CD4-positive, alpha-beta T cell treated with Interleukin-17A for 1 hour (primary cell): ENCODE results near the gene RNU1-3.
"Not testable (repeated sequence)": the region's sequence is repeated elsewhere in the genome, so short reads cannot be mapped to it uniquely, and the experiment has no call there.

Source experiments
- DNase-seq: peaks from one replicate; pipeline ENCODE4 v3.0.0-alpha.2; 2020

RNU1-3 gene

DNA sequence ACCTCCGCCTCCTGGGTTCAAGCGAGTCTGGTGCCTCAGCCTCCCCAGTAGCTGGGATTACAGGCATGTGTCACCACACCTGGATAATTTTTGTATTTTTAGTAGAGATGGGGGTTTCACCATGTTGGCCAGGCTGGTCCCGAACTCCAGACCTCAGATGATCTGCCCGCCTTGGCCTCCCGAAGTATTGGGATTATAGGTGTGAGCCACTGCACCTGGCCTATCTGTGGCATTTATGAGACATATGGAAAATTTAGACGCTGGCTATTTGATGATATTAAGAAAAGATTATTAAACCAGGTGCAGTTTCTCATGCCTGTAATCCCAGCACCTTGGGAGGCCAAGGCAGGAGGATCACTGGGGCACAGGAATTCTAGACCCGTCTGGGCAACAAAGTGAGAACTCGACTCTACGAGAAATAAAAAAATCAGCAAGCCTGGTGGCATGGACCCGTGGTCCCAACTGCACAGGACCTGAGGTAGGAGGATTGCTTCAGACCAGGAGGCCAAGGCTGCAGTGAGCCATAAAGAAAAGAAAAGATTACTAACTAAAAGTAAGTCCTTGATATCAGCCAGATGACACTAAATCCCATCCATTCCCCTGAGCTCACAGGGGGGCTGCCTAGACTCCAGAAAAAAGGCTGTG lies 30.1 kb downstream of the RNU1-3 start:
- DNase-seq, result not testable (repeated sequence)

DNA sequence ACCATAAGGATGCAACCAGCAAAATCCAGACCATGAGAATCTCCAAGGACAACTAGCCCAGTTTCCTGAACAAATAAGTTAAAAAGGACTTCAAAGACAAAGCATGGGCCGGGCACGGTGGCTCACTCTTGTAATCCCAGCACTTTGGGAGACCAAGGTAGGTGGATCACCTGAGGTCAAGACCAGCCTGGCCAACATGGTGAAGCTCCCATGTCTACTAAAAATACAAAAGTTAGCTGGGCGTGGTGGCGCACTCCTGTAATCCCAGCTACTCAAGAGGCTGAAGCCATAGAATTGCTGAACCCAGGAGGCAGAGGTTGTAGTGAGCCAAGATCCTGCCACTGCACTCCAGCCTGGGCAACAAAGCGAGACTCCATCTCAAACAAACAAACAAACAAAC lies 30.8 kb downstream of the RNU1-3 start:
- not testable (repeated sequence) for DNase-seq

DNA sequence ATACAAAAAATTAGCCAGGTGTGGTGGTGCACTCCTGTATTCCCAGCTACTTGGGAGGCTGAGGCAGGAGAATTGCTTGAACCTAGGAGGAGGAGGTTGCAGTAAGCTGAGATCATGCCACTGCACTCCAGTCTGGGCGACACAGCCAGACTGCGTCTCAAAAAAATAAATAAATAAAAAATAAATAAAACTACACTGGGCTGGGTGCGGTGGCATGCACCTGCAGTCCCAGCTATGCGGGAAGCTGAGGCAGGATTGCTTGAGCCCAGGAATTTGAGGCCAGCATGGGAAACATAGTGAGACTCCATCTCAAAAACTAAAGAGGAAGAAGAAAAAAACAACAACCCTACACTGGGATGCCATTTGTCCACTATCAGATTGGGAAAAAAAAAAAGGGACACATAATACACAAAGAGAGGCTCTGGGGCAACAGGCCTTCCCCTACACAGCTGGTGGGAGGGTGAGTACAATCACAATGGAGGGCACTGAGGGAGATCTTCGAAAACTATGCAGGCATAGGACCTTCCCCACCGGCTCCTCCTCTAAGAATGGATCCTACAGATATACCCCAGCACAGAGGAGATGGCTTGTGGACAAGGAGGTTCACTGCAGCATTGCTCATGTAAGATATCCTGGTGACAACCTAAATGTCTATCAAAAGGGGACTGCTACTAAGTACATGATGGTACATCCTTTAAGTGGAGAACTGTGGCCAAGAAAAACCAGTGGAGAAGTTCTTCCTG lies 33.0 kb downstream of the RNU1-3 start:
- not testable (repeated sequence) for DNase-seq

DNA sequence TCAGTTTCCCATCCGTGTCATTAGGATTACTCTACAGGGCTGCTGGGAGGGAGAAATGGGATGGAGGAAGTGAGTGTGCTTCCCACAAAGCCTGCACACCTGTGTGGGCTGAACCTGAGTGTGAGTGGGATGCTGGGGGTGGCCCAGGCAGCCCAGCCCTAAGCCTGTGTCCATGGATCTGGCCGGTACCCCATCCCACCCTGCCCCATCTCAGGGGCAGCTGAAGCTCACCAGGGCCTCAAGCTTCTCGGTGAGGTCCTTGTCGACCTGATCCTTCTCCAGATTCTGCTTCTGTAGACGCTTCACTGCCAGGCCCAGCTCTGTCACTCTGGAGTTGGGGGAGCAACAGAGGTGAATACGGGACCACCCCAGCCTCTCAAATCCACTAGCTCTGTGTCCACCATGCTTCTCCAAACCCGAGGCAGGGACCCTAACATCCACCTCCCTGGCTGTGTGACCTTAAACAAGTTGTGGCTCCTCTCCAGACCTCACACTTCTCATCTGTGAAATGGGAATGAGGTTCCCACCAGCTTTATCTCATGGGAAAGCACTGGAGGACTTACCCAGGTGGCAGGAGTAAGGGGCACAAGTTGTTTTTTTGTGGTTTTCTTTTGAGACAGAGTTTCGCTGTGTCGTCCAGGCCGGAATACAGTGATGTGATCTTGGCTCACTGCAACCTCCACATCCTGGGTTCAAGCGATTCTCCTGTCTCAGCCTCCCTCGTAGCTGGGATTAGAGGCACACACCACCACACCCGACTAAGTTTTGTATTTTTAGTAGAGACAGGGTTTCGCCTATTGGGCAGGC lies 34.5 kb downstream of the RNU1-3 start:
- DNase-seq, result not testable (repeated sequence)

DNA sequence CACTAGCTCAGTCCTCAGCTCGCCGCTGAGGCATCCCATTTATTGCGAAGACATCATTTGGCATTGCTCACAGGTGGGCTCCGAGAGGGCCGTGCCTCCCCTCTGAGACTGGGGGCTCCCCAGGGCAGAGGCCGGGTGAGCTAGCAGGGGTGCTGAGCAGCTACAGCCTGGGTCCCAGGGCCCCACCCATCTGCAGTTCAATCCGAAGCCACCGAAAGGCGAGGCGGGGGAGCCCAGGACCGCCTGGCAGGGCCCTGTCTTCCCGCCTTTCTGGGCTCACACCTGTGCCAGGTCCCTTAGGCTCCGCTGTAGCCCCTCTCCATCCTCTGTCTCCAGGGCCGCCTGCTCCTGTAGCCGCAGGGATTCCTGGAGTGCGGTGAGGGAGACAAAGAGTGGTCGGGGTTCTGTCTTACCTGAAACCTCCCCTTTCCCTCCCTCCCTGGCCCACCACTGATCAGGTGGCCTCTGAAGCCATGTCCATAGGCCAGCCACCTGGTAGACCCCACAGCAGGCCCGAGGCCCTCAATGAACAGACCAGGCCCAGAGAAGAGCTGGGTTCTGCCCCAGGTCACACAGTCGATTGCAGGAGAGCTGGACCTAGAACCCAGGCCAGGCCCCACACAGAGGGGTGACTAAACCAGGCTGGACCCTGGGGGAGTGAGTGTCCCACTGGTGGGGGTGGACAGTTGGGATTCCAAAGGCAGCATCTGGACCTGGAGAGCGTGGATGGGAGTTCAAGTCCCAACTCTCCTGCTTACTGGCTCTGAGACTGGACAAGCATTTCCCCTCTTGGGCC lies 35.3 kb downstream of the RNU1-3 start:
- DNase-seq, result no peak

DNA sequence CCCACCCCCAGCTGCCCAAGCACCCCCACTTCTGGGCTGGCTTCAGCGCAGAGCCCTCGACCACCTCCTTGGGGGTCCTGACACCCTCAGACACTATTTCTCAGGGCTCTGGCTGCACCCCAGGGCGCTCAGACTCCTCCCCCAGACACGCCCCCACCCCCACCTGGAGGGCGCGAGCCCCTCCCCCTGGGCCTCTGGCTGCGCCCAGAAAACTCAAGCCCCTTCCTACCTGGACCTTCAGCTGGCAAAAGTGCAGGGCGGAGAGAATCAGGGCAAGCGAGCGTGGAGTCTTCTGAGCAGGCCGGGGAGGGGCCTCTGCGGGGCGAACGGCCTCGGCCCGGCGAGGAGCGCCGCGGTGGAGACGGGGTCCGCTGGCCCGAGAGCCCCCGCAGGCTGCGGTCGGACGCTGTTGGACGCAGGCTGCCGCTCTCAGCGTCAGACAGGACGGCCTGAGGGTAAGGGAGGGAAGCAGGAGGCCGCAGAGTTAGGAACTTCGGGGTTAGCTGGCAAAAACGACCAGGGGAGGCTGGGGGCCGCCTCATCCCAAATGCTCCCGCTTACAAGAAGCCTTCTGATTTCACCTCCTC lies 36.0 kb downstream of the RNU1-3 start:
- DNase-seq, result no peak

- DNase-seq, result not testable (repeated sequence)
These were observed 36.7 kb downstream of the RNU1-3 start for GRCh38 chr1:16629916-16630530.

GRCh38 chr1:16628361-16629111 lies 38.2 kb downstream of the RNU1-3 start:
- DNase-seq, result no peak

- not testable (repeated sequence) for DNase-seq
These were observed 40.3 kb downstream of the RNU1-3 start for GRCh38 chr1:16626409-16626983.

DNA sequence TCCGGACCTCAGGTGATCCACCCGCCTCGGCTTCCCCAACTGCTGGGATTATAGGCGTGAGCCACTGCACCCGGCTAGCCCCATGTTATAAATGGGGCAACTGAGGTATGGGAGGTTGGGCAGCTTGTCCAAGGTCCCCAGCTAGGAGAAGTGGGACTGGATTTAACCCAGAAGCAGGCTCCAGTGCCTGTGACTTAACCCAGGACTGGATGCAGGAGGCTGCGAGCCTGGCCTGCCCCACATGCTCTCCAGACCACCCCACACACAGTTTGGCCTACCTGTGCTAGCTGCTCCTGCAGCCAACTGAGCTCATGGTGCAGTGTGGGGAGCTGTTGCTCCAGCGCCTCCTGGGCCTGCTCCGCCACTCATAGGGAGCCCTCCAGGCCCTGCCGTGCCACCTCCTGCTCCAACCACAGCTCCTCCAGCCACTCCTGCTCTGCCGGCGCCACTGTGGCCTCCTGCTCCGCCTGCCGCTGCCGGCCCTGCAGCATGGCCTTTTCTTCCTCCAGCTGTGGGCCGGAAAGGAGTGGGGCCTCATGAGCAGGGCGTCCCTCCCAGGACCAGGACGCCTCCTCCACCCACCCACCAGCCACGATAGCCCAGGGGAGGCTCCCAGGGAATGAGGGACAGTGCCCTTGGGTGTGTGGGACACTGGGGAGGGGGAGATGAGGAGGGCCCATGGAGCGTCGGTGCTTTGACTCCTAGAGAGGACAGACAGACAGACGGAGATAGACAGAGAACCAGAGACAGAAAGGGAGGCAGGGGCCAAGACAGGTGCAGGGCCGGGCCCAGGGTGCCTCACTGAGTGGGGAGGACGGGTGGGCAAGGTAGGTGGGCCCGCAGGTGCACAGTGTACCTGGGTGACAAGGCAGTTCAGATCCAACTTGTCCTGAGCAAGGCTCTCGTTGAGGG lies 41.0 kb downstream of the RNU1-3 start:
- no peak for DNase-seq

DNA sequence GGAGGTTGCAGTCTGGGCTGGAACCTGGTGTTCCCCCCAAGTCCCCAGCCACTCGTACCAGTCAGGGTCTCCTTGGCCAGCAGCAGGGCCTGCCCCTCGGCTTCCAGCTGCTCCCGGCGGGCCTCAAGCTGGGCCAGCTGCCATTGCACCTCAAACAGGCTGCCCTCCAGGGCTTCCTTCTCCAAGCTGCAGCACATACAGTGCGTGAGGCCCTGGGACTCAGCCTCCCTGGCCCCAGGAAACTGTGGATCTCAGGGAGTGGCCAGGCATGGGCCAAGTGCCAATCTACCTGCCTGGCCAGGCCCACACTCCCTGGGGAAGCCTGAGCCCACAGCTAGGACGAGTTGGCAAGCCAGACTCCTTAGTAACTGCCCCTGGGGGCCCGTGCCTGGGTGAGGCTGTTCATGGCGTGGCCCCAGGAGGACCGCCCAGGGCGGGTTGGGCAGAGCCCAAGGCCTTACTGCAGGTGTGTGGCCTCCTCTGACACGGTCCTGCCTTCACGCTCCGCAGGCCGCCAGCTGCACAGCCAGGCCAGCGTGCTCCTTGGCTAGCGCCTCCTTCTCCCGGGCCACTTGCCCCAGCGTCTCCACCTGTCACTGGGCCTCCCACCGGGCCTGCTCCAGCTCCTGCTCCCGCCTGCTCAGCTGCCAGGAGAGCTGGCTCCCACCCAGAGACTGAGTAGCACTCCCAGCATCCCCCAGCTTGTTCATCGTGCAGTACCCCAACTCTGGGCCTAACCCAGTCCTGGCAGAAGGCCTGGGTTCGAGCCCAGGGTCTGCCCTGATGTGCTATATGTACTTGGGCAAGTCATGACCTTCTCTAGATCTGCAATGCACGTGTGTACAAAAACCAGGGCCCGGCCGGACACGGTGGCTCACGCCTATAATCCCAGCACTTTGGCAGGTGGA lies 42.7 kb downstream of the RNU1-3 start:
- not testable (repeated sequence) for DNase-seq

GRCh38 chr1:16623337-16623736 lies 43.4 kb downstream of the RNU1-3 start:
- DNase-seq, result not testable (repeated sequence)

GRCh38 chr1:16621681-16622315 lies 45.0 kb downstream of the RNU1-3 start:
- DNase-seq, result not testable (repeated sequence)

GRCh38 chr1:16621300-16621658 lies 45.5 kb downstream of the RNU1-3 start:
- no peak for DNase-seq

GRCh38 chr1:16619803-16620501 lies 46.8 kb downstream of the RNU1-3 start:
- not testable (repeated sequence) for DNase-seq

GRCh38 chr1:16618719-16619118 lies 48.0 kb downstream of the RNU1-3 start:
- no peak for DNase-seq
